Measurements from ENCODE around the gene SLC43A2.

SLC43A2 gene

GRCh38 chr17:1643293-1643998, 14.8 kb upstream of the SLC43A2 start:
- DNase-seq, result peak; percentile 47

GRCh38 chr17:1641065-1641403, 12.4 kb upstream of the SLC43A2 start:
- DNase-seq, result no peak

GRCh38 chr17:1640329-1641064, 11.9 kb upstream of the SLC43A2 start:
- DNase-seq, result no peak

GRCh38 chr17:1639549-1640180, 11.0 kb upstream of the SLC43A2 start:
- no peak for DNase-seq

- no peak for DNase-seq
Observed at GRCh38 chr17:1638624-1639300, 10.1 kb upstream of the SLC43A2 start.

- DNase-seq, result no peak
Observed at GRCh38 chr17:1638171-1638590, 9.5 kb upstream of the SLC43A2 start.

- no peak for DNase-seq
Observed at GRCh38 chr17:1636732-1637285, 8.2 kb upstream of the SLC43A2 start.

- DNase-seq, result no peak
Observed at GRCh38 chr17:1635675-1636465, 7.2 kb upstream of the SLC43A2 start.

GRCh38 chr17:1634841-1635650, 6.4 kb upstream of the SLC43A2 start:
- no peak for DNase-seq

- no peak for DNase-seq
Observed at GRCh38 chr17:1630662-1631061, 2.0 kb upstream of the SLC43A2 start.

- DNase-seq, result peak; percentile 83
Observed at GRCh38 chr17:1629504-1630310, 1.1 kb upstream of the SLC43A2 start.

GRCh38 chr17:1628856-1629503, 346 bp upstream of the SLC43A2 start:
- DNase-seq, result peak; percentile 99

- DNase-seq, result peak; percentile 56
Observed at GRCh38 chr17:1627182-1627981, 1.3 kb downstream of the SLC43A2 start.

GRCh38 chr17:1626333-1626732, 2.3 kb downstream of the SLC43A2 start:
- DNase-seq, result peak; percentile 93

- no peak for DNase-seq
Observed at GRCh38 chr17:1625581-1625980, 3.1 kb downstream of the SLC43A2 start.

GRCh38 chr17:1625053-1625452, 3.6 kb downstream of the SLC43A2 start:
- no peak for DNase-seq

GRCh38 chr17:1624650-1625049, 4.0 kb downstream of the SLC43A2 start:
- no peak for DNase-seq

GRCh38 chr17:1623057-1623630, 5.5 kb downstream of the SLC43A2 start:
- no peak for DNase-seq
